Nephron progenitor cell (in vitro differentiated cells): Measurements from ENCODE around the gene CDC42EP4.
A peak's percentile ranks its signal among the peaks of the same experiment; 100 is the strongest.

ENCODE experiments used
- DNase-seq: peaks from one replicate; pipeline ENCODE4 v3.0.0; 2021
- H3K27ac Mint-ChIP-seq: 2 replicates; pipeline ENCODE4 v1.8.0; 2021; ENCODE audit warnings: mild to moderate bottlenecking, moderate library complexity, mixed read lengths
- H3K27me3 Mint-ChIP-seq: 2 replicates; pipeline ENCODE4 v1.8.0; 2021; ENCODE audit warnings: mild to moderate bottlenecking, low read depth, mixed read lengths; ENCODE audit not compliant: poor library complexity
- H3K36me3 Mint-ChIP-seq: 2 replicates; pipeline ENCODE4 v1.8.0; 2021; ENCODE audit warnings: low read depth, mixed read lengths
- H3K4me1 Mint-ChIP-seq: 2 replicates; pipeline ENCODE4 v1.8.0; 2021; ENCODE audit warnings: mixed read lengths
- H3K4me3 Mint-ChIP-seq: 2 replicates; pipeline ENCODE4 v1.8.0; 2021; ENCODE audit warnings: mild to moderate bottlenecking, moderate library complexity, mixed read lengths
- H3K9me3 Mint-ChIP-seq: 2 replicates; pipeline ENCODE4 v1.8.0; 2021; ENCODE audit warnings: mild to moderate bottlenecking, moderate library complexity, mixed read lengths
- CTCF ChIP-seq: fragments of 200-600 bp; sonication (generic); IDR thresholded peaks from 2 replicates; pipeline ENCODE4 v1.5.0; 2021; ENCODE audit warnings: antibody characterized with exemption

CDC42EP4 gene

GRCh38 chr17:73308017-73308823 is 3.6 kb downstream of the CDC42EP4 start:
- no peak for TF ChIP-seq CTCF
- no peaks in the 10 kb centered on the region for H3K9me3 Mint-ChIP-seq
- peaks cover 5% of the 10 kb centered on the region for H3K27me3 Mint-ChIP-seq
- DNase-seq = no peak
- H3K4me3 Mint-ChIP-seq = peak overlapping the region; percentile 59
- peaks cover 65% of the 10 kb centered on the region for H3K4me1 Mint-ChIP-seq
- peaks cover 19% of the 10 kb centered on the region for H3K36me3 Mint-ChIP-seq
- peak overlapping the region; percentile 64 for H3K27ac Mint-ChIP-seq

GRCh38 chr17:73307130-73307529 is 4.7 kb downstream of the CDC42EP4 start:
- H3K4me3 Mint-ChIP-seq = no peak overlapping the region
- H3K36me3 Mint-ChIP-seq = peaks cover 21% of the 10 kb centered on the region
- H3K27ac Mint-ChIP-seq = no peak overlapping the region
- TF ChIP-seq CTCF = no peak
- no peaks in the 10 kb centered on the region for H3K9me3 Mint-ChIP-seq
- DNase-seq = no peak
- H3K4me1 Mint-ChIP-seq = peaks cover 64% of the 10 kb centered on the region
- H3K27me3 Mint-ChIP-seq = peaks cover 3% of the 10 kb centered on the region

GRCh38 chr17:73305845-73306836 is 5.7 kb downstream of the CDC42EP4 start:
- H3K27me3 Mint-ChIP-seq = peaks cover 3% of the 10 kb centered on the region
- peaks cover 24% of the 10 kb centered on the region for H3K36me3 Mint-ChIP-seq
- H3K4me3 Mint-ChIP-seq = peak overlapping the region; percentile 73
- H3K9me3 Mint-ChIP-seq = no peaks in the 10 kb centered on the region
- no peak for TF ChIP-seq CTCF
- peak overlapping the region; percentile 97 for H3K27ac Mint-ChIP-seq
- H3K4me1 Mint-ChIP-seq = peaks cover 64% of the 10 kb centered on the region
- no peak for DNase-seq

- Mint-ChIP-seq H3K36me3 (peaks cover 24% of the 10 kb centered on the region), H3K4me3 (peak overlapping the region; percentile 73), H3K9me3 (no peaks in the 10 kb centered on the region), H3K4me1 (peaks cover 65% of the 10 kb centered on the region), H3K27ac (peak overlapping the region; percentile 97), H3K27me3 (peaks cover 3% of the 10 kb centered on the region)
- TF ChIP-seq CTCF = no peak
- DNase-seq = peak; percentile 51
Measured at GRCh38 chr17:73304971-73305812, 6.6 kb downstream of the CDC42EP4 start.

- no peaks in the 10 kb centered on the region for H3K9me3 Mint-ChIP-seq
- H3K4me3 Mint-ChIP-seq = peak overlapping the region; percentile 73
Measured at GRCh38 chr17:73304438-73304837, 7.4 kb downstream of the CDC42EP4 start.

More at GRCh38 chr17:73304438-73304837, 7.4 kb downstream of the CDC42EP4 start:
- Mint-ChIP-seq H3K27ac (peak overlapping the region; percentile 97), H3K27me3 (peaks cover 2% of the 10 kb centered on the region), H3K36me3 (peaks cover 24% of the 10 kb centered on the region), H3K4me1 (peaks cover 65% of the 10 kb centered on the region)
- no peak for TF ChIP-seq CTCF
- DNase-seq = no peak
